Lower leg skin (tissue), 3 donors: ENCODE measurements around the gene ELAVL2.

Experiments used
- CTCF ChIP-seq, 3 donors: fragments of 450-650 bp; IDR thresholded peaks; one replicate each; pipeline ENCODE4 v1.5.1; 2016; ENCODE audit warnings: antibody characterized with exemption in 3 of 3, mild to moderate bottlenecking in 3 of 3, moderate library complexity in 2 of 3
- POLR2A ChIP-seq, 2 donors: fragments of 450-650 bp; IDR thresholded peaks; one replicate each; pipeline ENCODE4 v1.6.1; 2016 to 2017; ENCODE audit warnings: antibody characterized with exemption in 2 of 2, mild to moderate bottlenecking in 1 of 2, moderate library complexity in 1 of 2

- TF ChIP-seq CTCF (IDR thresholded peaks at IDR 0.05), result no peak
- no peak for TF ChIP-seq POLR2A (IDR thresholded peaks at IDR 0.05)
Observed at GRCh38 chr9:23754551-23754950, 71.5 kb downstream of the ELAVL2 start.
